H9 (cell line): ENCODE results near the gene ITGBL1. TPM values are rescaled to one million over a fixed set of nuclear protein-coding genes. Genes with fewer than 3 reads are reported as not detected.
A peak's percentile ranks its signal among the peaks of the same experiment; 100 is the strongest.

Source experiments
- DNase-seq: peaks from one replicate; pipeline ENCODE4 v3.0.0-alpha.2; 2017
- H2AFZ ChIP-seq: one replicate; pipeline ENCODE4 v1.6.1; 2013; ENCODE audit warnings: mild to moderate bottlenecking, low read length, control low read depth, moderate library complexity
- H2AK5ac ChIP-seq: 2 replicates; pipeline ENCODE4 v1.6.1; 2013; ENCODE audit warnings: low read length, control low read depth, mixed read lengths; ENCODE audit not compliant: insufficient read length
- H2BK120ac ChIP-seq: one replicate; pipeline ENCODE4 v1.6.1; 2013; ENCODE audit warnings: low read depth, mild to moderate bottlenecking, low read length, control low read depth, inconsistent platforms; ENCODE audit not compliant: poor library complexity, severe bottlenecking
- H2BK12ac ChIP-seq: 2 replicates; pipeline ENCODE4 v1.6.1; 2013; ENCODE audit warnings: low read length, control low read depth, mixed read lengths, low read depth; ENCODE audit not compliant: insufficient read length
- H2BK15ac ChIP-seq: 2 replicates; pipeline ENCODE4 v1.6.1; 2013; ENCODE audit warnings: low read depth, low read length, control low read depth
- H2BK20ac ChIP-seq: one replicate; pipeline ENCODE4 v1.6.1; 2013; ENCODE audit warnings: low read depth, mild to moderate bottlenecking, low read length, control low read depth, inconsistent platforms; ENCODE audit not compliant: poor library complexity, severe bottlenecking
- H2BK5ac ChIP-seq: 2 replicates; pipeline ENCODE4 v1.6.1; 2013; ENCODE audit warnings: low read length, control low read depth, mixed read lengths; ENCODE audit not compliant: insufficient read length
- H3K14ac ChIP-seq: 2 replicates; pipeline ENCODE4 v1.6.1; 2013; ENCODE audit warnings: low read length, control low read depth; ENCODE audit not compliant: insufficient read depth
- H3K18ac ChIP-seq: 2 replicates; pipeline ENCODE4 v1.6.1; 2013; ENCODE audit warnings: low read depth, mild to moderate bottlenecking, mixed read lengths, low read length, control low read depth; ENCODE audit not compliant: insufficient read length
- H3K23ac ChIP-seq: 2 replicates; pipeline ENCODE4 v1.6.1; 2013; ENCODE audit warnings: low read length, control low read depth, mixed read lengths, low read depth; ENCODE audit not compliant: insufficient read length
- H3K23me2 ChIP-seq: 2 replicates; pipeline ENCODE4 v1.6.1; 2013; ENCODE audit warnings: low read depth, mild to moderate bottlenecking, mixed read lengths, low read length, control low read depth; ENCODE audit not compliant: insufficient read length, poor library complexity, severe bottlenecking
- H3K27ac ChIP-seq: 2 replicates; pipeline ENCODE4 v1.5.1; 2013; ENCODE audit warnings: low read length, control low read depth, mixed read lengths, low read depth; ENCODE audit not compliant: insufficient read length
- H3K27me3 ChIP-seq: 2 replicates; pipeline ENCODE4 v1.6.1; 2013; ENCODE audit warnings: low read length, control low read depth, inconsistent platforms; ENCODE audit not compliant: insufficient read depth
- H3K4ac ChIP-seq: 2 replicates; pipeline ENCODE4 v1.6.1; 2013; ENCODE audit warnings: low read depth, mild to moderate bottlenecking, control low read depth, inconsistent platforms, low read length, moderate library complexity
- H3K4me1 ChIP-seq: 2 replicates; pipeline ENCODE4 v1.6.1; 2013; ENCODE audit warnings: low read length, control low read depth, inconsistent platforms; ENCODE audit not compliant: insufficient read depth
- H3K4me2 ChIP-seq: 2 replicates; pipeline ENCODE4 v1.6.1; 2013; ENCODE audit warnings: low read length, control low read depth, mixed read lengths; ENCODE audit not compliant: insufficient read length, insufficient read depth
- H3K56ac ChIP-seq: 2 replicates; pipeline ENCODE4 v1.6.1; 2013; ENCODE audit warnings: low read depth, mild to moderate bottlenecking, mixed read lengths, low read length, control low read depth; ENCODE audit not compliant: insufficient read length
- H3K79me1 ChIP-seq: 2 replicates; pipeline ENCODE4 v1.6.1; 2013; ENCODE audit warnings: low read depth, mild to moderate bottlenecking, moderate library complexity, low read length, control low read depth, inconsistent platforms; ENCODE audit not compliant: insufficient read depth, poor library complexity, severe bottlenecking
- H3K79me2 ChIP-seq: 2 replicates; pipeline ENCODE4 v1.6.1; 2013; ENCODE audit warnings: low read length, control low read depth, inconsistent platforms; ENCODE audit not compliant: insufficient read depth
- H3K9ac ChIP-seq: 2 replicates; pipeline ENCODE4 v1.6.1; 2013; ENCODE audit warnings: low read length, control low read depth, mixed read lengths; ENCODE audit not compliant: insufficient read length; ENCODE audit errors: extremely low read depth
- H3K9me3 ChIP-seq: one replicate; pipeline ENCODE4 v1.6.1; 2013; ENCODE audit warnings: low read depth, low read length, inconsistent platforms; ENCODE audit not compliant: control insufficient read depth
- H3T11ph ChIP-seq: one replicate; pipeline ENCODE4 v1.6.1; 2013; ENCODE audit warnings: mild to moderate bottlenecking, low read length, control low read depth, inconsistent platforms
- H4K20me1 ChIP-seq: one replicate; pipeline ENCODE4 v1.6.1; 2013; ENCODE audit not compliant: control insufficient read depth, insufficient read length, insufficient read depth
- H4K5ac ChIP-seq: 2 replicates; pipeline ENCODE4 v1.6.1; 2013; ENCODE audit warnings: low read depth, mild to moderate bottlenecking, mixed read lengths, low read length, control low read depth; ENCODE audit not compliant: insufficient read length
- H4K8ac ChIP-seq: replicated peaks from 2 replicates; pipeline ENCODE4 v1.6.1; 2013; ENCODE audit warnings: low read length, control low read depth, mixed read lengths, low read depth; ENCODE audit not compliant: insufficient read length
- H4K91ac ChIP-seq: 2 replicates; pipeline ENCODE4 v1.6.1; 2013; ENCODE audit warnings: low read depth, mild to moderate bottlenecking, moderate library complexity, mixed read lengths, low read length, control low read depth; ENCODE audit not compliant: insufficient read length
- H3K27ac Mint-ChIP-seq, 3 experiments: 2 replicates in 2 of 3; 3 replicates in 1 of 3; pipeline ENCODE4 v1.8.0; 2020 to 2021; ENCODE audit warnings: mixed read lengths in 3 of 3, mild to moderate bottlenecking in 1 of 3, moderate library complexity in 1 of 3
- H3K27me3 Mint-ChIP-seq: 2 replicates; pipeline ENCODE4 v1.8.0; 2021; ENCODE audit warnings: low read depth, mild to moderate bottlenecking, moderate library complexity, mixed read lengths
- H3K36me3 Mint-ChIP-seq, 3 experiments: 2 replicates in 2 of 3; 3 replicates in 1 of 3; pipeline ENCODE4 v1.8.0; 2020 to 2021; ENCODE audit warnings: low read depth in 3 of 3, mixed read lengths in 3 of 3; ENCODE audit not compliant: insufficient read depth in 1 of 3
- H3K4me1 Mint-ChIP-seq, 2 experiments: 2 replicates each; pipeline ENCODE4 v1.8.0; 2020; ENCODE audit warnings: mixed read lengths in 2 of 2
- H3K4me3 Mint-ChIP-seq, 2 experiments: 2 replicates in 1 of 2; 3 replicates in 1 of 2; pipeline ENCODE4 v1.8.0; 2020 to 2021; ENCODE audit warnings: mild to moderate bottlenecking in 2 of 2, mixed read lengths in 2 of 2, moderate library complexity in 1 of 2
- H3K9me3 Mint-ChIP-seq, 2 experiments: 2 replicates in 1 of 2; 3 replicates in 1 of 2; pipeline ENCODE4 v1.8.0; 2020; ENCODE audit warnings: mild to moderate bottlenecking in 2 of 2, mixed read lengths in 2 of 2, moderate library complexity in 1 of 2
- WGBS: extraction: QIAGEN DNeasy Blood & Tissue Kit; methylation state at CpG from one replicate; pipeline ENCODE4 v1.1.7; 2013; ENCODE audit warnings: missing lambda C conversion rate, low lambda C conversion rate, mixed read lengths; ENCODE audit not compliant: insufficient read length; ENCODE audit errors: extremely low coverage; 5-methylcytosine and 5-hydroxymethylcytosine counted together
- total RNA-seq: library from RNA; stranded (reverse); gene quantifications from 2 replicates; pipeline ENCODE4 v1.2.1, GENCODE V29; 2021
- TF ChIP-seq, protein P1 (sequence below): fragments of 200-600 bp; sonication (generic); conservative IDR thresholded peaks from 3 replicates; pipeline ENCODE4 v1.8.0; 2021; ENCODE audit warnings: antibody characterized with exemption, mild to moderate bottlenecking

Gene ITGBL1
- total RNA-seq, 1 experiment from 2014 or later = not detected

GRCh38 chr13:101623470-101624209 is 171.2 kb downstream of the ITGBL1 start:
- Histone ChIP-seq H3K27me3 (no peaks in the 10 kb centered on the region), H3K23me2 (no peaks in the 10 kb centered on the region), H2AFZ (no peak overlapping the region), H3K27ac (no peak overlapping the region), H3K14ac (no peak overlapping the region), H3K18ac (no peak overlapping the region), H3T11ph (no peak overlapping the region), H2BK5ac (no peak overlapping the region), H2BK12ac (no peak overlapping the region), H3K79me1 (no peaks in the 10 kb centered on the region), H2BK15ac (no peak overlapping the region), H4K91ac (no peak overlapping the region), H4K5ac (no peak overlapping the region), H4K8ac (no peak overlapping the region), H3K79me2 (no peaks in the 10 kb centered on the region), H3K9ac (no peak overlapping the region), H3K4me1 (no peaks in the 10 kb centered on the region), H3K4me2 (no peak overlapping the region), H3K4ac (no peak overlapping the region), H3K23ac (no peak overlapping the region), H2BK20ac (no peak overlapping the region), H3K9me3 (no peaks in the 10 kb centered on the region), H4K20me1 (no peaks in the 10 kb centered on the region), H3K56ac (no peak overlapping the region), H2BK120ac (no peak overlapping the region), H2AK5ac (no peak overlapping the region)
- H3K9me3 Mint-ChIP-seq = no peaks in the 10 kb centered on the region
- H3K36me3 Mint-ChIP-seq = no peaks in the 10 kb centered on the region
- H3K27ac Mint-ChIP-seq = peak overlapping the region in 1 of 3 experiments; percentile 8; a peak in 1 of 7 replicates
- TF ChIP-seq, protein P1, sequence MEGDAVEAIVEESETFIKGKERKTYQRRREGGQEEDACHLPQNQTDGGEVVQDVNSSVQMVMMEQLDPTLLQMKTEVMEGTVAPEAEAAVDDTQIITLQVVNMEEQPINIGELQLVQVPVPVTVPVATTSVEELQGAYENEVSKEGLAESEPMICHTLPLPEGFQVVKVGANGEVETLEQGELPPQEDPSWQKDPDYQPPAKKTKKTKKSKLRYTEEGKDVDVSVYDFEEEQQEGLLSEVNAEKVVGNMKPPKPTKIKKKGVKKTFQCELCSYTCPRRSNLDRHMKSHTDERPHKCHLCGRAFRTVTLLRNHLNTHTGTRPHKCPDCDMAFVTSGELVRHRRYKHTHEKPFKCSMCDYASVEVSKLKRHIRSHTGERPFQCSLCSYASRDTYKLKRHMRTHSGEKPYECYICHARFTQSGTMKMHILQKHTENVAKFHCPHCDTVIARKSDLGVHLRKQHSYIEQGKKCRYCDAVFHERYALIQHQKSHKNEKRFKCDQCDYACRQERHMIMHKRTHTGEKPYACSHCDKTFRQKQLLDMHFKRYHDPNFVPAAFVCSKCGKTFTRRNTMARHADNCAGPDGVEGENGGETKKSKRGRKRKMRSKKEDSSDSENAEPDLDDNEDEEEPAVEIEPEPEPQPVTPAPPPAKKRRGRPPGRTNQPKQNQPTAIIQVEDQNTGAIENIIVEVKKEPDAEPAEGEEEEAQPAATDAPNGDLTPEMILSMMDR = no peak
- no peak overlapping the region for H3K4me3 Mint-ChIP-seq
- peaks cover 13 to 18% of the 10 kb centered on the region in 2 experiments for H3K4me1 Mint-ChIP-seq
- WGBS = no CpG with 5 or more reads among the region's 2 CpGs
- no peak for DNase-seq
- H3K27me3 Mint-ChIP-seq = peaks cover 1% of the 10 kb centered on the region; the same call in 1 of the 2 replicates
